Right ventricle myocardium superior (tissue), 1 donor: ENCODE results near the gene ARHGAP11A. TPM values are rescaled to one million over a fixed set of nuclear protein-coding genes. Genes with fewer than 3 reads are reported as not detected.

ENCODE experiments used
- ATAC-seq: fragments of 200-7000 bp; cut with Tn5 transposase; one replicate; pipeline ENCODE4 v1.9.1; 2020; ENCODE audit warnings: mild to moderate bottlenecking; ENCODE audit not compliant: poor library complexity
- DNase-seq: peaks from one replicate; pipeline ENCODE4 v3.0.0-alpha.2; 2020
- intact Hi-C: fragments of 100-400 bp; cut with DNase I; formaldehyde crosslinking; loops from one replicate; pipeline ENCODE4 v1.11.2; 2022
- total RNA-seq: library from RNA; stranded (reverse); fragmentation: NEBNext Ultra II Directional; extraction: Animal tissue kit (Norgen Biotek cat#: 25700); gene quantifications from one replicate; pipeline ENCODE4 v1.2.1, GENCODE V29; 2021
- donor health status: DM: no; HTN: yes; CAD: no; lungs with severe emphysema.

The ARHGAP11A gene
- total RNA-seq, 1 donor from 2014 or later: 1.5 TPM

- intact Hi-C loops: no loop called here
- DNase-seq (no peak), ATAC-seq (no peak)
Observed at GRCh38 chr15:32679298-32679690, 64.0 kb downstream of the ARHGAP11A start.

GRCh38 chr15:32682569-32682968 is 67.3 kb downstream of the ARHGAP11A start:
- DNase-seq (no peak), ATAC-seq (no peak)
- intact Hi-C loops: no loop called here

DNA sequence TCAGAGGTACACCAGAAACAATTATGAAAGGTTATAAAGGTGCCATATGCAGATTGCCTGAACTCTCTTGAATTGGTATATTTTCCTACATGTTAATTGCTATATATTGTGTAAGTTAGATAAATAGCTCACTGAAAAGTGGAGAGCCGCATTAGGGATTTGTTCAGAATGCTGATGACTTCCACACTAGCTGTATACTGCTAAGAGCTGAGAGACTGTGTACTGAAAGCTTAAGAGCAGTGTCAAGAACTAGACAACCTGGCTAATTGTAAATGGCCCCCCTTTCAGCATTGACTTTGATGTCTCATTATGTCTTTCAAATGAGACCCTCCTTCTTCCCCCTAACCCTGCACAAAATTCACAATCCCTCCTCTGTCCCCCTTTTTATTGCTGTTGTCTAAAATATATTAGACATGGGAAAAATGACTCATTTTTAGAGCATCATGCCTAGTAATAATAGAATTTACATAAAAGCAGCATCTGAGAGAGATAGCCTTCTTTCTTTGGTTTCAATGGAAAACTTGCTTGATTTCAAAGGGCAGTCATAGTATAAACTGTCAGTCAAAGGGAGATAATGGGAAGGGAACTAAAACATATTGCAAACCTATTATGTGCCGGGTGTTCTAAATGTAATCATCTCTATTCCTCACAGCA is 67.8 kb downstream of the ARHGAP11A start:
- DNase-seq (no peak), ATAC-seq (no peak)
- intact Hi-C loops: no loop called here

DNA sequence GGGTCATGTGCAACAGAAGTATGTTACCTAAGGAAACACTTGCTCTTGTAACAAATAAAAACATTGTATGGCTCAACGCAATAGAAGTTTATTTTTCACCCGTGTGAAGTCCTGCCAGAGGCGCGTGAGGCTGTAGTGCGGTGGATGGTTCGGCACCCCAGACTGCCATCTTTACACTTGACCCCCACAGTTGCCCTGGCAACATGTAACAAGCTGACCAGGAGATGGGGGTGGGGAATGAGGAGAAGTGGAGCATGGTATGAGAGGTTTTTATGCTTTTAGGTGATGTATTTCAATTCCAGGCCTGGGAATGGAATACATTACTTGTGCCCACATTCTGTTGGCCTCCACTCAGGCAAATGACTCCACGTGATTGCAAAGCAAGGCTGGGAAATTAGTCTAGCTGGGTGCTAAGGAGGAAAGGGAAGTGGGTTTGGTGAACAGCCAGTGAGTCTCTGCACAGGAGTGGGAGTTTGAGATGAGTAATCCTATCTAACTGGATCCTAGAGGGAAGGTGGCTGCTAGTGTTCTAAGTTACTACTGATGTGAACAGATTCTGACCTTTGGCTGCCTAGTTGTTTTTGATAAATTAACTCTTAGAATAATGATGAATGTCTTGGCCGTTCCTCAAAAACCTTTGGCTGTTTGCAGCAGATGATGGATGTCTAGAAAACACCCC is 68.7 kb downstream of the ARHGAP11A start:
- ATAC-seq (no peak), DNase-seq (no peak)
- intact Hi-C loops: no loop called here

- ATAC-seq (no peak), DNase-seq (no peak)
- intact Hi-C loops: no loop called here
Observed at GRCh38 chr15:32685576-32685975, 70.3 kb downstream of the ARHGAP11A start.

- DNase-seq (no peak), ATAC-seq (no peak)
- intact Hi-C loops: no loop called here
Observed at GRCh38 chr15:32687556-32687955, 72.3 kb downstream of the ARHGAP11A start.

- DNase-seq (no peak), ATAC-seq (no peak)
- intact Hi-C loops: no loop called here
Observed at GRCh38 chr15:32688151-32688639, 72.9 kb downstream of the ARHGAP11A start.

Other genes with a start within 250 kb of the ARHGAP11A start
- gene GOLGA8K, start 212.2 kb upstream of the ARHGAP11A start, total RNA-seq: 0.70 TPM
- 1.5 TPM for gene GOLGA8O, start 159.9 kb upstream of the ARHGAP11A start, total RNA-seq
- 7.4 TPM for gene GOLGA8N, start 22.0 kb upstream of the ARHGAP11A start, total RNA-seq
- gene SCG5, start 26.2 kb downstream of the ARHGAP11A start, total RNA-seq: not detected
- gene GREM1, start 102.5 kb downstream of the ARHGAP11A start, total RNA-seq: not detected